HepG2 (cell line): ENCODE measurements around the gene NTN3. TPM values are rescaled to one million over a fixed set of nuclear protein-coding genes. Genes with fewer than 3 reads are reported as not detected.

Source experiments
- NFE2 ChIP-seq: sonication (generic); formaldehyde crosslinking; IDR thresholded peaks from 2 replicates; pipeline ENCODE4 v1.4.0; 2020; ENCODE audit warnings: missing genetic modification reagents
- SALL1 ChIP-seq: sonication (generic); formaldehyde crosslinking; IDR thresholded peaks from 2 replicates; pipeline ENCODE4 v1.8.0; 2022; ENCODE audit warnings: mild to moderate bottlenecking, missing genetic modification reagents
- SIX4 ChIP-seq: sonication (generic); formaldehyde crosslinking; IDR thresholded peaks from 2 replicates; pipeline ENCODE4 v1.4.0; 2020; ENCODE audit warnings: missing genetic modification reagents
- polyA plus RNA-seq, 8 experiments: library from polyadenylated mRNA; depleted of rRNA in 3 of 8; stranded (reverse) in 7 of 8; unstranded in 1 of 8; fragments of >200 nt; fragmentation: Illumina TruSeq in 4 of 8; extraction: Trizol in 4 of 8; gene quantifications; 2 replicates each; pipeline versions ENCODE4 v1.2.1 to v1.2.3, GENCODE V29; 2011 to 2016; ENCODE audit warnings: low read depth in 4 of 8, missing spikeins in 1 of 8, mixed read lengths in 1 of 8; ENCODE audit not compliant: insufficient read depth in 1 of 8
- total RNA-seq, 5 experiments: library from RNA; depleted of rRNA; stranded (reverse); fragments of >200 nt; fragmentation: Illumina TruSeq; extraction: Trizol; gene quantifications; 2 replicates each; pipeline ENCODE4 v1.2.3, GENCODE V29; 2016; ENCODE audit warnings: low read depth in 1 of 5
- TF ChIP-seq, protein P1 (sequence below): IDR thresholded peaks from 2 replicates; pipeline ENCODE4 v1.6.1; 2016; ENCODE audit warnings: low read depth, control low read depth
- TF ChIP-seq, protein P2 (sequence below): sonication (generic); IDR thresholded peaks from 2 replicates; pipeline ENCODE4 v1.6.1; 2016; ENCODE audit warnings: low read depth, borderline replicate concordance
- TF ChIP-seq, protein P3 (sequence below): sonication (generic); formaldehyde crosslinking; IDR thresholded peaks from 2 replicates; pipeline ENCODE4 v1.4.0; 2020; ENCODE audit warnings: mild to moderate bottlenecking, missing genetic modification reagents
- TF ChIP-seq, protein P4 (sequence below): sonication (generic); formaldehyde crosslinking; IDR thresholded peaks from 2 replicates; pipeline ENCODE4 v1.4.0; 2020; ENCODE audit warnings: missing genetic modification reagents

NTN3 gene
- total and polyA plus RNA-seq, 2 of the 13 experiments (the other 11 are each of a cell fraction or from before 2014, with no cell fraction given): 0.09 to 0.20 TPM

DNA sequence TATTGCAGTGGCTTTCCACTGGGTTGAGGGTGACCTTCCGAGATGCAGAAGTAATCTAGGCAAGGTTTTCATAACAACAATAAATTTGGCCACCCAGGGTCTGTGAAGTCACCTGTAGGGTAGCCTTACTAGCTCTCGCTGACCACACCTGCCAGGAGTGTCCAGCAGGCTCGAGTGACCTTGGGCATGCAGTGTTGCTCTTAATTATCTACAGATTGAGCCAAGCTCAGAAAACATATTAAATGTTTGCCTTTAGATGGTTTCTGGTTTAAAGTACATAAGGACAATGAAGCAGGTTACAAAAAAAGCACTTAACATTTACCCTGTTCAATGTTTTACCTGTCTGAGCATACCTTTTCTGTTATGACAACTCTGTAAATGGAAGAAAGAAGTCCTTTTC, 5.6 kb downstream of the NTN3 start (continued):
- TF ChIP-seq, protein P1, sequence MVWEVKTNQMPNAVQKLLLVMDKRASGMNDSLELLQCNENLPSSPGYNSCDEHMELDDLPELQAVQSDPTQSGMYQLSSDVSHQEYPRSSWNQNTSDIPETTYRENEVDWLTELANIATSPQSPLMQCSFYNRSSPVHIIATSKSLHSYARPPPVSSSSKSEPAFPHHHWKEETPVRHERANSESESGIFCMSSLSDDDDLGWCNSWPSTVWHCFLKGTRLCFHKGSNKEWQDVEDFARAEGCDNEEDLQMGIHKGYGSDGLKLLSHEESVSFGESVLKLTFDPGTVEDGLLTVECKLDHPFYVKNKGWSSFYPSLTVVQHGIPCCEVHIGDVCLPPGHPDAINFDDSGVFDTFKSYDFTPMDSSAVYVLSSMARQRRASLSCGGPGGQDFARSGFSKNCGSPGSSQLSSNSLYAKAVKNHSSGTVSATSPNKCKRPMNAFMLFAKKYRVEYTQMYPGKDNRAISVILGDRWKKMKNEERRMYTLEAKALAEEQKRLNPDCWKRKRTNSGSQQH (CRISPR knock-in tag): no peak
- TF ChIP-seq SALL1 (CRISPR knock-in tag) (peak; percentile 44; the same call in 1 of the 2 replicates), NFE2 (CRISPR knock-in tag) (no peak), SIX4 (CRISPR knock-in tag) (no peak)
- TF ChIP-seq, protein P2, sequence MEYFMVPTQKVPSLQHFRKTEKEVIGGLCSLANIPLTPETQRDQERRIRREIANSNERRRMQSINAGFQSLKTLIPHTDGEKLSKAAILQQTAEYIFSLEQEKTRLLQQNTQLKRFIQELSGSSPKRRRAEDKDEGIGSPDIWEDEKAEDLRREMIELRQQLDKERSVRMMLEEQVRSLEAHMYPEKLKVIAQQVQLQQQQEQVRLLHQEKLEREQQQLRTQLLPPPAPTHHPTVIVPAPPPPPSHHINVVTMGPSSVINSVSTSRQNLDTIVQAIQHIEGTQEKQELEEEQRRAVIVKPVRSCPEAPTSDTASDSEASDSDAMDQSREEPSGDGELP: no peak
- TF ChIP-seq, protein P3, sequence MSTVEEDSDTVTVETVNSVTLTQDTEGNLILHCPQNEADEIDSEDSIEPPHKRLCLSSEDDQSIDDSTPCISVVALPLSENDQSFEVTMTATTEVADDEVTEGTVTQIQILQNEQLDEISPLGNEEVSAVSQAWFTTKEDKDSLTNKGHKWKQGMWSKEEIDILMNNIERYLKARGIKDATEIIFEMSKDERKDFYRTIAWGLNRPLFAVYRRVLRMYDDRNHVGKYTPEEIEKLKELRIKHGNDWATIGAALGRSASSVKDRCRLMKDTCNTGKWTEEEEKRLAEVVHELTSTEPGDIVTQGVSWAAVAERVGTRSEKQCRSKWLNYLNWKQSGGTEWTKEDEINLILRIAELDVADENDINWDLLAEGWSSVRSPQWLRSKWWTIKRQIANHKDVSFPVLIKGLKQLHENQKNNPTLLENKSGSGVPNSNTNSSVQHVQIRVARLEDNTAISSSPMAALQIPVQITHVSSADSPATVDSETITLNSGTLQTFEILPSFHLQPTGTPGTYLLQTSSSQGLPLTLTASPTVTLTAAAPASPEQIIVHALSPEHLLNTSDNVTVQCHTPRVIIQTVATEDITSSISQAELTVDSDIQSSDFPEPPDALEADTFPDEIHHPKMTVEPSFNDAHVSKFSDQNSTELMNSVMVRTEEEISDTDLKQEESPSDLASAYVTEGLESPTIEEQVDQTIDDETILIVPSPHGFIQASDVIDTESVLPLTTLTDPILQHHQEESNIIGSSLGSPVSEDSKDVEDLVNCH: no peak
- TF ChIP-seq, protein P4, sequence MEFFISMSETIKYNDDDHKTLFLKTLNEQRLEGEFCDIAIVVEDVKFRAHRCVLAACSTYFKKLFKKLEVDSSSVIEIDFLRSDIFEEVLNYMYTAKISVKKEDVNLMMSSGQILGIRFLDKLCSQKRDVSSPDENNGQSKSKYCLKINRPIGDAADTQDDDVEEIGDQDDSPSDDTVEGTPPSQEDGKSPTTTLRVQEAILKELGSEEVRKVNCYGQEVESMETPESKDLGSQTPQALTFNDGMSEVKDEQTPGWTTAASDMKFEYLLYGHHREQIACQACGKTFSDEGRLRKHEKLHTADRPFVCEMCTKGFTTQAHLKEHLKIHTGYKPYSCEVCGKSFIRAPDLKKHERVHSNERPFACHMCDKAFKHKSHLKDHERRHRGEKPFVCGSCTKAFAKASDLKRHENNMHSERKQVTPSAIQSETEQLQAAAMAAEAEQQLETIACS (CRISPR knock-in tag): no peak
